ENCODE measurements around the gene ZNF555. TPM values are rescaled to one million over a fixed set of nuclear protein-coding genes. Genes with fewer than 3 reads are reported as not detected.

Gene ZNF555
- total RNA-seq: 5.1 and 6.3 TPM in 2 replicates

GRCh38 chr19:2840794-2841791, at the start of gene ZNF555:
Gene ZNF555 (plus strand): TSS chr19:2841475. CDS start chr19:2841573, 98 bp downstream.

GRCh38 chr19:2819540-2820111, 21.6 kb upstream of the ZNF555 start, which contains the start of gene ZNF554:
Gene ZNF554 (plus strand): TSS chr19:2819868. CDS start chr19:2820072, 204 bp downstream.

GRCh38 chr19:2867025-2867991, 26.0 kb downstream of the ZNF555 start, which contains the start of gene ZNF556:
Gene ZNF556 (plus strand): TSS chr19:2867335. CDS start chr19:2867422, 87 bp downstream.

GRCh38 chr19:2900296-2901252, 59.3 kb downstream of the ZNF555 start, which contains the start of gene ZNF57:
Gene ZNF57 (plus strand): TSS chr19:2900928. CDS start chr19:2901046, 118 bp downstream.

Other genes with a start within 250 kb of the ZNF555 start
- gene GNG7, start 138.8 kb upstream of the ZNF555 start, total RNA-seq: 0.39 and 0.73 TPM in 2 replicates
- gene DIRAS1, start 120.1 kb upstream of the ZNF555 start, total RNA-seq: 2.3 TPM in 2 replicates
- gene SLC39A3, start 101.5 kb upstream of the ZNF555 start, total RNA-seq: 24.3 and 33.6 TPM in 2 replicates
- gene SGTA, start 58.2 kb upstream of the ZNF555 start, total RNA-seq: 33.4 and 39.4 TPM in 2 replicates
- gene THOP1, start 56.0 kb upstream of the ZNF555 start, total RNA-seq: 70.6 and 95.3 TPM in 2 replicates
- gene ZNF554, start 21.6 kb upstream of the ZNF555 start, total RNA-seq: 4.5 and 5.2 TPM in 2 replicates
- gene ZNF556, start 25.9 kb downstream of the ZNF555 start, total RNA-seq: 0.03 and 0.07 TPM in 2 replicates
- 2.9 and 3.3 TPM in 2 replicates for gene ZNF57, start 59.5 kb downstream of the ZNF555 start, total RNA-seq
- gene ZNF77, start 103.5 kb downstream of the ZNF555 start, total RNA-seq: 2.5 and 3.3 TPM in 2 replicates
- 1.2 and 2.7 TPM in 2 replicates for gene TLE6, start 136.1 kb downstream of the ZNF555 start, total RNA-seq
- gene TLE2, start 187.8 kb downstream of the ZNF555 start, total RNA-seq: 14.1 and 17.6 TPM in 2 replicates
- gene TLE5, start 221.0 kb downstream of the ZNF555 start, total RNA-seq: 157 and 220 TPM in 2 replicates